GM12878 (cell line): ENCODE data around the gene TPP2. TPM values are rescaled to one million over a fixed set of nuclear protein-coding genes. Genes with fewer than 3 reads are reported as not detected.

Experiments
- ATAC-seq: fragments of 200-7000 bp; cut with Tn5 transposase; 3 replicates; pipeline ENCODE4 v1.9.1; 2020; ENCODE audit warnings: mild to moderate bottlenecking, moderate library complexity
- BruUV-seq: library from RNA; stranded (reverse); fragments of 400-500 nt; replicated peaks from 2 replicates; lab custom pipeline; 2021; lab: Mats Ljungman, UMichigan
- CTCF ChIA-PET: fragments of 300-600 bp; sonication (Branson Sonifier 250); formaldehyde crosslinking; extraction: SDS; loops from one replicate; lab custom pipeline; 2021; ENCODE audit warnings: inconsistent platforms; lab: Yijun Ruan, JAX
- POLR2A ChIA-PET: fragments of 350-600 bp; formaldehyde crosslinking; extraction: SDS; loops from one replicate; lab custom pipeline; 2021; ENCODE audit warnings: inconsistent platforms; lab: Charles Lee
- RAD21 ChIA-PET: fragments of 300-600 bp; sonication (Branson Sonifier 250); formaldehyde crosslinking; loops from one replicate; lab custom pipeline; 2023; ENCODE audit warnings: antibody characterized with exemption; ENCODE audit not compliant: unreplicated experiment; lab: Charles Lee
- SMC1A ChIA-PET: fragments of 300-600 bp; sonication (Branson Sonifier 250); formaldehyde crosslinking; loops from one replicate; lab custom pipeline; 2023; ENCODE audit not compliant: unreplicated experiment, uncharacterized antibody; lab: Charles Lee
- DNase-seq: peaks from one replicate; pipeline ENCODE4 v3.0.0-alpha.2; 2011; ENCODE audit warnings: low read depth, low spot score
- FAIRE-seq: peaks from 3 replicates; lab custom pipeline; 2011; peaks lifted over from hg19 to GRCh38; lab: Jason Lieb, UNC
- H2AFZ ChIP-seq: 2 replicates; pipeline ENCODE4 v1.6.0; 2011; ENCODE audit warnings: low read depth, low read length, control low read depth; ENCODE audit not compliant: control insufficient read depth
- H3K27ac ChIP-seq: 2 replicates; pipeline ENCODE4 v1.5.1; 2011; ENCODE audit warnings: control low read depth; ENCODE audit not compliant: control insufficient read depth, insufficient read depth
- H3K27me3 ChIP-seq, 2 experiments: replicated peaks in 1 of 2; 2 replicates each; pipeline versions ENCODE4 v1.6.0 to v1.6.1; 2011; ENCODE audit warnings: low read length in 1 of 2; ENCODE audit not compliant: control insufficient read depth in 2 of 2, insufficient read depth in 2 of 2
- H3K36me3 ChIP-seq, 2 experiments: 2 replicates each; pipeline ENCODE4 v1.5.1; 2011; ENCODE audit warnings: low read length in 1 of 2; ENCODE audit not compliant: control insufficient read depth in 2 of 2, insufficient read depth in 2 of 2
- H3K4me1 ChIP-seq: 2 replicates; pipeline ENCODE4 v1.6.1; 2011; ENCODE audit warnings: mild to moderate bottlenecking, low read length, moderate library complexity, mixed read lengths; ENCODE audit not compliant: control insufficient read depth, insufficient read depth
- H3K4me2 ChIP-seq: 2 replicates; pipeline ENCODE4 v1.6.0; 2011; ENCODE audit warnings: control low read depth; ENCODE audit not compliant: control insufficient read depth, insufficient read depth
- H3K4me3 ChIP-seq: fragments of 200-600 bp; sonication (generic); 2 replicates; pipeline ENCODE4 v1.5.1; 2016
- H3K79me2 ChIP-seq: 2 replicates; pipeline ENCODE4 v1.6.0; 2011; ENCODE audit warnings: low read length; ENCODE audit not compliant: control insufficient read depth, insufficient read depth
- H3K9ac ChIP-seq: 2 replicates; pipeline ENCODE4 v1.8.0; 2011; ENCODE audit warnings: low read length, control low read depth, mixed read lengths; ENCODE audit not compliant: control insufficient read depth, insufficient read depth
- H3K9me3 ChIP-seq: replicated peaks from 3 replicates; pipeline ENCODE4 v1.5.1; 2011; ENCODE audit warnings: mild to moderate bottlenecking, low read length; ENCODE audit not compliant: control insufficient read depth, insufficient read depth
- H4K20me1 ChIP-seq: 2 replicates; pipeline ENCODE4 v1.6.0; 2011; ENCODE audit not compliant: control insufficient read depth, insufficient read depth
- BCL3 ChIP-seq: IDR thresholded peaks from 2 replicates; pipeline ENCODE4 v1.6.1; 2011; ENCODE audit warnings: borderline replicate concordance, low read depth, mild to moderate bottlenecking, moderate library complexity, low read length; ENCODE audit not compliant: insufficient read depth, poor library complexity, severe bottlenecking
- CREM ChIP-seq: IDR thresholded peaks from 2 replicates; pipeline ENCODE4 v1.6.1; 2014; ENCODE audit warnings: antibody characterized with exemption, low read depth
- CUX1 ChIP-seq: IDR thresholded peaks from 2 replicates; pipeline ENCODE4 v1.6.1; 2012; ENCODE audit warnings: improper control_type of control experiment, low read depth, low read length; ENCODE audit not compliant: insufficient replicate concordance
- E4F1 ChIP-seq: fragments of 450-650 bp; IDR thresholded peaks from 2 replicates; pipeline ENCODE4 v1.6.1; 2018; ENCODE audit warnings: borderline replicate concordance, mild to moderate bottlenecking; ENCODE audit not compliant: partially characterized antibody
- ELK1 ChIP-seq: IDR thresholded peaks from 2 replicates; pipeline ENCODE4 v1.6.1; 2012; ENCODE audit warnings: low read depth, low read length, improper control_type of control experiment
- SIN3A ChIP-seq: IDR thresholded peaks from 2 replicates; pipeline ENCODE4 v1.6.1; 2012; ENCODE audit warnings: low read depth, low read length, improper control_type of control experiment
- USF2 ChIP-seq: IDR thresholded peaks from 2 replicates; pipeline ENCODE4 v1.6.1; 2011; ENCODE audit warnings: low read depth, low read length, improper control_type of control experiment, borderline replicate concordance
- WGBS: methylation state at CpG from one replicate; pipeline ENCODE4 v1.1.6; 2016; ENCODE audit warnings: low lambda C conversion rate; ENCODE audit not compliant: insufficient replicate concordance, insufficient coverage; ENCODE audit errors: missing lambda C conversion rate; 5-methylcytosine and 5-hydroxymethylcytosine counted together
- in situ Hi-C: fragments of 300-500 bp; cut with MboI; formaldehyde crosslinking; loops from 9 replicates; pipeline ENCODE4 v1.14.3; 2018; ENCODE audit warnings: mixed read lengths
- intact Hi-C: fragments of 100-400 bp; cut with micrococcal nuclease; formaldehyde crosslinking; loops from one replicate; pipeline ENCODE4 v1.14.2; 2022; ENCODE audit not compliant: unreplicated experiment
- polyA plus RNA-seq, 11 experiments: library from polyadenylated mRNA; depleted of rRNA in 4 of 11; unstranded in 6 of 11; stranded (reverse) in 5 of 11; fragments of >200 nt; fragmentation: Nextera tagmentation in 4 of 11; fragmentation: Illumina TruSeq in 1 of 11; extraction: Ambion mirVana in 4 of 11; extraction: Trizol in 1 of 11; gene quantifications; 1 replicate in 1 of 11; 2 replicates in 10 of 11; pipeline versions ENCODE4 v1.2.1 to v1.2.3, GENCODE V29; 2011 to 2016; ENCODE audit warnings: inconsistent platforms in 2 of 11, missing spikeins in 2 of 11, low read depth in 1 of 11
- total RNA-seq, 4 experiments: library from RNA; depleted of rRNA in 3 of 4; stranded (reverse); fragments of >200 nt in 3 of 4; fragmentation: Illumina TruSeq in 1 of 4; extraction: Trizol in 1 of 4; gene quantifications; 2 replicates each; pipeline versions ENCODE4 v1.2.1 to v1.2.3, GENCODE V29; 2013 to 2021

The TPP2 gene
- total and polyA plus RNA-seq, 10 of the 15 experiments (the other 5 are each of a cell fraction or from before 2014, with no cell fraction given) = 18.4 to 82.3 (median 55.4) TPM

- no TSS peak for BruUV-seq
- H3K27me3 ChIP-seq = no peaks in the 10 kb centered on the region
- no peak for DNase-seq
- H3K4me3 ChIP-seq = no peak overlapping the region
- H3K36me3 ChIP-seq = no peaks in the 10 kb centered on the region
- H3K9ac ChIP-seq = no peak overlapping the region
- H2AFZ ChIP-seq = no peak overlapping the region
- H3K9me3 ChIP-seq = no peaks in the 10 kb centered on the region
- intact Hi-C loops = no loop called here
- H3K4me1 ChIP-seq = no peaks in the 10 kb centered on the region
- no peak overlapping the region for H3K27ac ChIP-seq
- ChIA-PET CTCF (interaction anchor here (0.8 to 1.1 kb wide), 2 partner anchors 10 to 82 kb away, joined by 3 to 4 read pairs; no protein-coding TSS in a partner anchor), SMC1A (no interaction called here), POLR2A (interaction anchor here (0.8 kb wide), 1 partner anchor 8 kb away, joined by 3 read pairs; no protein-coding TSS in a partner anchor), RAD21 (no interaction called here)
- no peak for ATAC-seq
- WGBS = 17% methylated on average over 2 of the region's 2 CpGs
- FAIRE-seq = no peak
- in situ Hi-C loops = no loop called here
- TF ChIP-seq SIN3A (no peak), BCL3 (no peak), CREM (no peak), ELK1 (no peak), CUX1 (no peak), USF2 (no peak), E4F1 (no peak)
- H3K4me2 ChIP-seq = no peak overlapping the region
- no peaks in the 10 kb centered on the region for H4K20me1 ChIP-seq
- no peaks in the 10 kb centered on the region for H3K79me2 ChIP-seq
Observed at GRCh38 chr13:102708991-102709390, 112.2 kb downstream of the TPP2 start.
